NCI-H2107 treated with DMSO at 0.1 percent for 48 hours (cell line): ENCODE results near the gene ADAMTS14.
"Not testable (repeated sequence)": the region's sequence is repeated elsewhere in the genome, so short reads cannot be mapped to it uniquely, and the experiment has no call there.

Experiments used
- DNase-seq: peaks from one replicate; lab custom pipeline; 2025; ENCODE audit not compliant: unreplicated experiment; lab: John Stamatoyannopoulos, UW

The ADAMTS14 gene

DNA sequence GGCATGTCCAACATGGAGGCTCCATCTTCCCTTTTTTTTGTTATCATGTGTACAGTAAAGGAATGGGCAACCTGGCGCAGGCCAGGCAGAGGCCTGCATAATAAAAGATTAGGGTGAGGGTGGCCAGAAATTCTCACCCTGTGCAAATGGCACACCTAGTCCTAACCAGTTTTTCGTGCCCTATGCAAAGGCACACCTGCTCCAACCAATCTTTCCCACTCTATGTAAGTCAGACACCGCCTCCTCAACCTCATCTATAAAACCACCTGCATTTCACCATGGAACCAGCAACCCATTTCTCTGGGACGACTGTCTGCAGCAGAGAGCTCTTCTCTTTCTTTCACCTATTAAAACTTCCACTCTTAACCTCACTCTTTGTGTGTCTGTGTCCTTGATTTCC lies 96.8 kb downstream of the ADAMTS14 start:
- DNase-seq = no peak

DNA sequence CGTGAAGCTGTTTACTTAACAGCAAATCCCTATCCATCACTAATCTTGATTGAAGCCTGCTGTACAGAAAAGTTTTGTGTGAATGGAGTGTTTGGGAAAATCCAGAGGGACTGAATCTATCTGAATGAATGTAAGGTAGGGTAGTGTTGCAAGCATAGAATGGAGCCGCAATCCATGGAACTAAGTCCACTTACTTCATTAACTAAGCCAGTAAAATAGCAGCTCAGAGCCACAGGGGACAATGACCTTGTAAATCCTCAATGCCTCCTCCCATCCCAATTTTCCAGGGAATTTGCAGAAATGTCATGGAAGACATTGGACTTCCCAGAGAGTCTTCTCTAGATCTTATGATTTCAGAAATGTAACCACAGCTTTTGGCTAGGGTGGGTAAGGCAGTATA lies 97.7 kb downstream of the ADAMTS14 start:
- DNase-seq = no peak

DNA sequence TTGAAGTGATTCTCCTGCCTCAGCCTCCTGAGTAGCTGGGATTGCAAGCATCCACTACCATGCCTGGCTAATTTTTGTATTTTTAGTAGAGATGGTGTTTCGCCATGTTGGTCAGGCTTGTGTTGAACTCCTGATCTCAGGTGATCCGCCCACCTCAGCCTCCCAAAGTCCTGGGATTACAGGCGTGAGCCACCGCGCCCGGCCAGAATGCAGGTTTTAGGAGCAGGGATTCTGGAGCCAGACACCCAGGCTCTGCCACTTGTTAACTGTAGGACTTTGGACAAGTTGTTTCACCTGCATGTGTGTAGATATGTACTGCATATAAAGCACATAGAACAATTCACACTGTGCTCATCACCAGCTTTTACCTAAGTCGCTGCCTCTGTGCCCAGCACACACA lies 98.2 kb downstream of the ADAMTS14 start:
- not testable (repeated sequence) for DNase-seq

DNA sequence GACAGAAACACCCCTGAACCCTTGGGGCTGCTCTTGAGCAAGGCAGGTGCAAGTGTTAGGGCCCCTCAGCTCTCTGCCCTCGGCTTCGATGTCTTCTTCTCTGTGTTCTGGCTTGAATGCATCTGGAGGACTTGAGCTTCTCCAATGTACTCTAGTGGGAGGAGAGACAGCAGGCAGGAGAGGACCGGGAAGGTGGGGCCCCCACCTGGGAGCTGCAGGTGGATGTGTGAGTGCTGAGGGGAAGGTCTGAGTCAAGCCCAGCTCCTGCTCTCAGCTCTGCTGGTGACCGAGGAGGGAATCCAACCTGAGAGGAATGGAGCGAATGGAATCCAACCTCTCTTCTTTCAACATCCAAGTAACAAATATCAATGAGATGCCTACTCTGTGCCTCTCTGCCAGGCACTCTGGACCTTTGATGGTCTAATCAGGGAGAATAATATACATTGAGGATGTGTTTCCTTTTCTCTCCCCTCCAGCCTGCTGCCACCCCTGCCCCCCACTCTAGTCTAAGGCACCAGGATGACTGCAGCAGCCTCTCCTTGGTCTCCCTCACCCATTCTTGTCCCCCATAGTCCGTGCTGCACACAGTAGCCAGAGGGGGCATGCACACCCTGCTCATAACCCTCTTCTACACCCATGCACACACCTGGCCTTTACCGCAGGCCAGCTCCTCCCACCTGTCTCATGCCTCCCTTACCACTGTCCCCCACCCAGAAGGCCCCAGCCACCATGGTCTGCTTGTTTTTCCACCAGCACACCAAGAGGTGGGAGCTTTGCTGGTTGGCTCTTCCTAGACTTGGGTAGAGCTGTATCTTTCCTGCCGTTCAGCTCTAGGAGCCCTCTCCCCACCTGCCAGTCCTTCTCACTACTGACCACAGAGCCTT lies 99.2 kb downstream of the ADAMTS14 start:
- no peak for DNase-seq

DNA sequence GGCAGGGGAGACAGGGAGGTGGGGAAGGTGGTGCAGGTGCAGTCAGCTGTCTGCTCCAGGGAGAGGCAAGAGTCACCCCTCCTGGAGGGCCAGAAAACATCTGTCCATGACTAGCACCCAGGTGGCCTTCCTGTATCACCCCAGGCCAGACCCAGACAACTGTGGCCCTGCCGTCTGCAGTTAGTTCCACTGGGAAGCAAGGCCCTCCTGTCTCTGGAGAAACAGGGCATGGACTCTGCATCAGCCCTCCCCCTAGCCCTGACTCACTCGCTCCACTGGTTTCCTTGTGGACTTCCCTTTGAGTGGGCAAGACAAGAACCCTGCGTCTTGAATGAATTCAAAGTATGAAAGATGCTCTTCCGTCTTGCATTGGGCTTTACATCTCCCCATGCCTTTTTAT lies 100.3 kb downstream of the ADAMTS14 start:
- no peak for DNase-seq

DNA sequence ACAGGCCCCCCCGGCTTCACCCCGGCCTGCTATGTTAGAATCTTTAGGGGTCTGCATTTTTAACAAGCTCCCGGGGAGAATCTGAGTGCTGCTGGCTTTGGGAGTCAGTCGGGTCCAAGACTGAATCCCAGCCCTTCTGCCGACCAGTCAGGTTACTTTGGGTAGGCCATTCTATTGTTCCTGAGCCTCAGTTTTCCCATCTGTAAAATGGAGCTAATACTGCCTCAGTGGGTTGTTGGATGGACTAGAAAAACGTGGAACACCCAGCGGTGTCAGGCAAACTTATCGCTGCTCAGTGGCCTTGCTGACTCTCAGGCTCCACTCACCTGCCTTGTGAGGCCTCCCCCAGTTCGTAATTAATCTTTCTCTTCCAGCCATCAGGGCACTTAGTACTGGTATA lies 101.2 kb downstream of the ADAMTS14 start:
- DNase-seq = no peak

DNA sequence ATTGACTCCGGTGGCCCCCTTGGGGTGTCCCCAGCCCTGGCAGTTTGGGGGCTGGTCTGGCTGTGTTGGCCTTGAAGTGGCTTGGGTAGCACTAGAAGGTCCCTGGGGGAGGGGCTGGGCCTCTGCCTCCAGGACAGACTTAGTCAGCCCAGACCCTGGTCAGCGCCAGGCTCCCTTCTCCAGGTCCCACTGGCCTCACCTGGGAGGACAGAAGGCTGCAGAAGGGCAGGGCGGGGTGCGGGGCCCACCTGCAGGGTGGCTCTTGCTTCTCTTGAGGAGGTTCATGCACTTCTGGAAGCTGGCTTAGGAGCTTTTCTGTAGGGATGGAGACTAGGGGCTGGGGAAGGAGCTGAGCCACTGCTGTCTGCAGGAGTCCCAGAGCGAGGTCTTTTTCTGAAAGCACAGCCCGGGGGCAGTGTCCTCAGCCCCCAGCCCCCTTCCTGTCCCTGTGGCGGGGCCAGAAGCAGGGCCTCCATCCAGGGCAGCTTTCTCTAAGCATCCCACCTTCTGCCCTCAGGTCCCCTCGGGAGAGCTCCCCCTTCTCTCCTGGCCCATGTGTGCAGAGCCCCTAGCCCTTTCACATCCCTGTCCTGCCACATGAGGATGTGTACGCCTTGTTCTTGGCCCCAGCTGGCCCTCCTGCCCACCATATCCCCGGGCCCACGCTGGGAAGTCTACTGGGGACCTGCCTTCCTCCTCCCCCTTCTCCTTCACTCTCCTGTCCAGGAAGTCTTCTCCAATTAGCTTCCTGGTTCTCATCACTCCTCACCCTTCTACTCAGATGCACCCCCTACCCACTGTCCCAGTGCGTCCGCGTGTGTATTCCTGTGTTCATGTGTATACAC lies 101.9 kb downstream of the ADAMTS14 start:
- no peak for DNase-seq

DNA sequence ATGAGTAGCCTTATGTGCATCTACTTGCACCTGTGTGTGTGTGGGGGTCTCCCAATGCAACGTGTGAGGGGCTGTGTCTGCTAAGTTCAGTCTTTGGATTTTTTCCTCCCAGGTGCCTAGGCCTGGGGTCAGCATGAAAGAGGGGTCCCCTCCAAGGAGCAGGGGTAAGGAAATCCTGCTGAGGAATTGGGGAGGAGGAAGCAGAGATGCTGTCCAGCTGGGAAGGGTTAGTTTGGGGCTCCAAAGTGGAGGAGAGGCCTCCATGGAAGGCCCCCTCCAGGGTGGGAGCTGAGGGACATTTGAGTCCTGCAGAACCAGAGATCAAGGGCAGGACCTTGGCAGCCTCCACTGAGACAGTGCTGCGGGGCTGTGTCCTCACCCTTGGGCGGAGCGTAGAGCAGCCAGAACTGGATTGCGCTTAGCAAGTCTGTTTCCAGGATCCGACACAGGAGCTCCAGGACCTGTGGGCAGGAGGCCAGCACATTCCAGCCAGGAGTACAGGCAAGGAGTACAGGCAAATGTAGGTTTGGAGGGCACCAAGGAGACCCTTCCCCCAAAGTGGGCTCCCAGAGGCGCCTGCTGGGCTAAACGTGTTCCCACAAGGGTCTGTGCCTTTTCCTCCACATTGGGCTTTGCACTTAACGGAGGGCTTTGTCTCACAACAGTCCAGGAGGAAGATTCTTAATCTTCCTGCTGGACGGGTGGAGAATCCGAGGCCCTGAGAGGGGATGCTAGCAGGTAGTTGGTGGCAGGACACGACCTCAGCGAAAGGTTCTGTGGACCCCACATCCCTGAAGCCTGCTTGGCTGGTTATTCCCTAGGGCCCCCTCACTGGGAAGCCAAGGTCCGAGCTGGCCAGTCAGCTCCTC lies 102.7 kb downstream of the ADAMTS14 start:
- DNase-seq = no peak

DNA sequence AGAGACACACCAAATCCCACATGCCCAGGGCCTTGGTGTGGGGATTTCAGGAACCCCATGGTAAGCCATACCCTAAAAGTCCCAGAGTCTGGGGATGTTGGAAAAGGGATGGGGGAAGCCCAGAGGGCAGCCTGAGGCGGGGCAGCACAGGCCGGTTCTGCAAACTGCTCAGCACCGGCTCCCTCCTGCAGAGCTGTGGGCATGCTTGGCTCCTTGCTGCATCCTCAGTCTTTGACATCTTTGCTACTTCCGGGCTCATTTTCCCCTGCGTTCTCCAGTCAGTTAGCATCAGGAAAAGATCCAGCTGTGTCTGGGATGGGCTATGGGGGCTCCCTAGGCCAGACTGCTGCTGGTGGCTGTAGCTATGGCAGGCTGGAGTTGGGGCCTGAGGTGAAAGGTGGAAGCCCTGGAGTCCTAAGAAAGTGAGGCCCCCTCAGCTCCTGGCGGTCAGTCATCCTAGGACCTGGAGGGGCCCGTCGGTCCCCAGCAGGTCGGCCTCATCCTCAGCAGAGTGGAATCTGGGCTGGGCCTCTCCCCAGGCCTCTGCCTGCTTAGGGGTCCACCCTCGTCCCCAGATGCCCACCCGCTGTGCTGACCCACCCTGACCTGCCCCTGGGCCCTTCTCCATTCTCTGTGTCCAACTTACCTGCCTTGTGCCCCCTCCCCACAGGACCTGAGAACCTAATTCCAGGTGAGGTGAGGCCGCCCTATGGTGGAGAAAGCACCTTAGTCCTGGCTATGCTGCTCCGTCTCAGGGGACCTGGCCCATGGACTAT lies 103.6 kb downstream of the ADAMTS14 start:
- no peak for DNase-seq

DNA sequence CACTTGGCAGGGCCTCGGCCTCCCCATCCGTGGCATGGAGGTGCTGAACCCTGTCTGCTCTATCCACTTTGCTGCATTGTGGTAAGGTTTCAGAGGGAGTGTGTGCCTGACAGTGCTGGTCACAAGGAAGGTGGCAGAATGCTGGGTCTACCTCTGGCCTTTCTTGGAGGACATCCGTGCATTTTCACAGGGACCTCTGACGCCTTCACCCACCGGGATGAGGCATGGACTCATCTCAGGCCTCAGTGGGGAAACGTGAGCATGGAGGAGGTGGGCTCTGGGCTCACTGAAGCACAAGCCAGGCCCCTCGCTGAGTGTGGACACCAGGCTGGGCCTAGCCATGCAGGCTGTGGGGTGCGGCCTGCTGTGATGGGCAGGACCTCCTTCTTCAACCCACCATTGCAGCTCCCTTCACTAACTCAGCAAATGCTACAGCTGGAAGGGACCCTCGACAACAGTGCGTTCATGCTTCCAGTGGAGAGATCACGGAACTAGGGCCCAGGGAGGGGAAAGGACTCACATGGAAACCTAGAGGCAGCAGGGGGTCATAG lies 104.2 kb downstream of the ADAMTS14 start:
- no peak for DNase-seq

DNA sequence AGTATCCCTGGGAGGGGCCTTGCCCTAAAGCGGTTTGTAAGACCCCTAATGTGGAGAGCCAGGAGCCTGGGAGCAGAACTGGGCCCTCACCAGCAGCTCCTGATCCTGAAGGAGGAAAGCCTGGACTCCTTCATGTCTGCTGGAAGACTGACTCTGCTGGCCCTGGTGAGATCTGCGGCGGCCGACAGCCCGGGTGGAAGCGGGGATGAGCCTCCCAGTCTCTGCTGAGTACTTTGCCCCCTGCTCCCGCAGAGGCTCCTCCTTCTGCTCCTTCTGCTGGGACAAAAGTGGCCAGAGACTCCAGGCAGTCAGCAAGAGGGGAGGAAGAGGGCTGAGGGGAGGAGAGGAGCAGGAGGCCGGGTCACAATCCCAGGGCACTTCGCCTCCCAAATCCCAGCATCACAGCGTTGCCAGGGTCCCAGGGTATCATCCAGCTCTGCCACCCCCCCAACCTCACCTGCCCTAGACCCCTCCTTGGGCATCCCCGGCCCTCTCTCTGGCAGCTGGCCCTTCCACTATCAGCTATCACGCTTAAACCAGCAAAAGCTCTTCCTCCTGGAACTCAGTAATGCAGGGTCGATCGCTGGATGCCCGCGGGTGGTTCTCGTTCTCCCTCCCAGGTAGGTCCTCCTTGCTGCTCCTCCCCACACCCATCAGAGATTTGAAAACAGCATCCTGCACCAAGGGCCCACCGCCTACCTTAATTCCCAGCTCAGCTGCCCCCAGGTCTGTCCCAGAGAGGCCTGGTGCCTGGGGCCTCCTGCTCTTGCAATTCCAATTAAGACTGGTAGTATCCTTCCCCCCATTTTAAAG lies 105.0 kb downstream of the ADAMTS14 start:
- no peak for DNase-seq

DNA sequence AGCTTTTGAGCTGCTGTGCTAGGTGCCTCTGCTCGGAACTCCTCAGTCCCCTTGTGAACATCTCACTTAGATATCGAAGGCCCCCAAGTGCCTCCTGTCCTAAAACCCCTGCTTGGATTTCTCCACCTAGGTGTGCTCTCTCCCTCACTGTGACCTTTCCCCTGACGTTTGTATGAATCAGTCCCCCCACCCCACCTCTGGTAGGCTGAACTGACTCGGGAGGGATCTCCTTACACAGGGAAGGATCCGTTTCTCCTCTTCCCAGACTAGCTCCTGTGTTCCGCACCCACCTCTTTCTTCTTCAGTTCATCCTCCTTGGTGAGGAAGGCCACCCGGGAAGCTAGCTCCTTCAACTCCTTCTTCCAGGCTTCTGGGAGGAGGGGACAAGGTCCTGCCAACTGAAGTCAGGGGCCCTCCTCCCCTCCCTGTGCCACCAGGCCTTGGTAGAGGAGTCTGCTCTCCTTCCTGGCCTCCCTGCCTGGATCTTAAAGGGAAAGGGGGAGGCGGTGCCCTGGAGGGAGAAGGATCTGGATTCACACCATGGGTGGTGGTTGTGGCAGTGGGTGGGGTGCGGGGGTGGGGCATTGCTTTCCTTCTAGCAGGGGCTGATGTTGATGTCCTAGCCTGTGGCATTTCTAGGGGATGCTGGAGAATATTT lies 106.1 kb downstream of the ADAMTS14 start:
- no peak for DNase-seq

DNA sequence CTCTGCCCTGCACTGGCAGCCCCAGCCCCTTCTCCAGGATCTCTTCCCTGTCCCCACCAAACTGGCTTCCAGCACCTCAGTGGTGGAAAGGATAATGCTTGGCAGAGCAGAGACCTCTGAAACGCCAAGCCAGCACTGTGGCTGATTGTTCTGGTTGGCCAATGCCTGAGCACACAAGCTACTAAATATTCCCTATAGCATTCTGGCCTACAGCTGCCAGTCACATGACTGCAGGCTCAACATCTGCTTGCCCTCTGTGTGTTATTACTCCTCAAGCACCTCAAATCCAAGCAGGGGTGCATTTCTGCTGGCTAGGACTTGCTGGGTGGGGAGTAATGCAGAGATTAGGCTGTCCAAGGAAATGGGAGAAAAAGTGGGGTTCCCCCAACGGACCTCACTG lies 106.8 kb downstream of the ADAMTS14 start:
- no peak for DNase-seq

DNA sequence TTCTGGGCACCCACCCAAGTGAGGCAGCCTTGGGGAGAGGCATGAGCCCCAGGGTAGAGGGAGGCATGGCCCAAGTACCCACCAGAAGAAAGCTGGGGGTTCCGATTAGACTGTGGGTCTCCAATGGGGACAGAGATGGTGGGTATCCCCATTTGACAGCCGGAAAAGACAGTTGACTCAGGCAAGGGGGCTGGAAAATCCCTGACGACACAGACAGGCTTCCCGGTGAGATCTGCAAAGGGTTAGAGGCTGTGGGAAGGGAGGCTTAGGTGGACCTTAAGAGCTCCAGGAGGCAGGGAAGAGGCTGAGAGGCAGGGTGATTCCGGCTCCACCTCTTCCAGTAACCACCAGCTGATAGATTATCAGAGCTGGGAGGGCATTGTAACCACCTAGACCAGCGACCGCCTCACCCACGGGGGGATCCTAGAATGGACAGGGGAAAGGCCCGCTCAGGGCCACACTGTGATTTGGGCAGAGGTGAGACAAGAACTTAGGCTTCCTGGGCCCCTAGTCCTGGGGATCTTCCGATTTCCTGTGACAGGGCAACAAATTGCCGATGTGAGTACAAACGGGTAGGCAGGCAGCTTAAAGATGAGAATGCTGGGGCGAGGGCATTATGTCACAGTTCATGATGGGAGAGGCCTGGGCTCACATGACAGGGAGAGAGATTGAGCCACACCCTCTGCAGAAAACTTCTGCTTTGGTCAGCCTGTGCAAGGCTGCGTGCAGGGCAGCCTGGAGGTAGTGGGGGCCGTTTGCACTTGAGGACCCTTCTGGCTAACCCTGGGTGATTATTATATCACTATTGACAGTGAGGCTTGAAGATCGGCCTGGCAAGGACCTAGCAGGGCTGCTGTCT lies 107.4 kb downstream of the ADAMTS14 start:
- DNase-seq = no peak

DNA sequence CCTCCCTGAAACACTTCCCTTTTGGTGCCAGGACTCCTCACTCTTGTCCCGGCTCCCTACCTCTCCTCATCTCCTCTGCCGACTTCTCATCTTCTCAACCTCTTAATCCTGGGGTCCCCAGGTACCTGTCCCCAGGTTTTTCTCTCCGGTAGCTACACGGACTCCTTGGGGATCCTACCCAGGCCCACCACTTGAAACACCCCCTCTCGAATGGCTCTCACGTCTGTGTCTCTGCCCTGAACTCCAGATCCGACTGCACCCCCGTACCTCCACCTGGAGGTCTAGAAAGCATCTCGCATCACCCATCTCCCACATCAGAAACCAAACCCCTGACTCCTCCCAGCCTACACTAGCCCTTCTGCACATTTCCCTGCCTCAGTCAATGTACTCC lies 108.1 kb downstream of the ADAMTS14 start:
- DNase-seq = no peak

DNA sequence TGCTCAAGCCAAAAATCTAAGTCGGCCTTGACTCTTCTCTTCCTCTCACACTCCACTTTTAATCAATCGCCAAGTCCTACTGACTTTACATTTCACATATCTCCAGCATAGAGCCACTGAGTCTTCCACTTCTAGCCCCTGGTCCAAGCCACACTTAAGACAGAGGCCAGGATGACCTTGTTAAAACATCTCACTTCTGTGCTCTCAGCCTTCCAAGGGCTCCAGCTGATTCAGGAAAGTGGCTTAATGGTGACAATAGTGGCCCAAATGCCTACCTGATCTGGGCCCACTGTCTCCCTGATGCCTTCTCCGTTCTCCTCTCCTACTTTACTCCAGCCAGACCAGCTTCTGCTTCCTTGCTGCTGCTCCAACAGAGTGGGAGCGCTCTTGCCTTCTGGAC lies 108.5 kb downstream of the ADAMTS14 start:
- no peak for DNase-seq

DNA sequence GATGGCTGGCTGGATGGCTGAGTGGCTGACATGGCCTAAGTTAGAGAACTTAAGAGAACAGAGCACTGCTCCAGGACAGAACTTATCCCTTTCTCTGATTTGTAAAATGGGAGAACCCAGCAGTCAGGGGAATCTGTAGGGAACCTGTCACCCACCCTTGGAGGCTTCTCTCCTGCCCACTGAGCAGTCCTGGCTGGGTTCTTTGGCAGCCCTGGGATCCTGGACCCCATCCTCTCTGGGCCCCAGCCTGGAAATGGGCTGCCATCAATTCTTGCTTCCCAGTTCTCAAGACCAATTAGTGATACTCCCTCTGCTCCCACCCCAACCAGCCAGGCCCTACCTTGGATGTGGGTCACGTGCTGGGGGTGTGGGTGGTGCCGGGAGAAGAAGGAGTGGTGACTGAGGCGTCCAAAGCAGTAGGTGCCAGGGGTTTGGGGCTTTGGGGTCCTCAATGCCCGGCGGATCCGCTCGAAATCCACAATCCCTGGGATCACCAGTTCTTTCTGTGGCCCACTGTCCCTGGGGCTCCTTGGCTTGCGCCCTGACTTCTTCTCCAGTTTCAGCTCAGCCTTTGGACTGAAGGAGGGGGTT lies 109.2 kb downstream of the ADAMTS14 start:
- DNase-seq = no peak
